H4 (cell line): ENCODE data around the gene SUMO1. TPM values are rescaled to one million over a fixed set of nuclear protein-coding genes. Genes with fewer than 3 reads are reported as not detected.
A peak's percentile ranks its signal among the peaks of the same experiment; 100 is the strongest.

Experiments used
- DNase-seq: peaks from one replicate; pipeline ENCODE4 v3.0.0-alpha.2; 2015; ENCODE audit warnings: low spot score
- total RNA-seq: library from RNA; depleted of rRNA; stranded (reverse); fragments of >200 nt; shearing (Covaris generic); gene quantifications from 2 replicates; pipeline ENCODE4 v1.2.3, GENCODE V29; 2014

The SUMO1 gene
- total RNA-seq, 1 experiment from 2014 or later: 214 TPM

DNA sequence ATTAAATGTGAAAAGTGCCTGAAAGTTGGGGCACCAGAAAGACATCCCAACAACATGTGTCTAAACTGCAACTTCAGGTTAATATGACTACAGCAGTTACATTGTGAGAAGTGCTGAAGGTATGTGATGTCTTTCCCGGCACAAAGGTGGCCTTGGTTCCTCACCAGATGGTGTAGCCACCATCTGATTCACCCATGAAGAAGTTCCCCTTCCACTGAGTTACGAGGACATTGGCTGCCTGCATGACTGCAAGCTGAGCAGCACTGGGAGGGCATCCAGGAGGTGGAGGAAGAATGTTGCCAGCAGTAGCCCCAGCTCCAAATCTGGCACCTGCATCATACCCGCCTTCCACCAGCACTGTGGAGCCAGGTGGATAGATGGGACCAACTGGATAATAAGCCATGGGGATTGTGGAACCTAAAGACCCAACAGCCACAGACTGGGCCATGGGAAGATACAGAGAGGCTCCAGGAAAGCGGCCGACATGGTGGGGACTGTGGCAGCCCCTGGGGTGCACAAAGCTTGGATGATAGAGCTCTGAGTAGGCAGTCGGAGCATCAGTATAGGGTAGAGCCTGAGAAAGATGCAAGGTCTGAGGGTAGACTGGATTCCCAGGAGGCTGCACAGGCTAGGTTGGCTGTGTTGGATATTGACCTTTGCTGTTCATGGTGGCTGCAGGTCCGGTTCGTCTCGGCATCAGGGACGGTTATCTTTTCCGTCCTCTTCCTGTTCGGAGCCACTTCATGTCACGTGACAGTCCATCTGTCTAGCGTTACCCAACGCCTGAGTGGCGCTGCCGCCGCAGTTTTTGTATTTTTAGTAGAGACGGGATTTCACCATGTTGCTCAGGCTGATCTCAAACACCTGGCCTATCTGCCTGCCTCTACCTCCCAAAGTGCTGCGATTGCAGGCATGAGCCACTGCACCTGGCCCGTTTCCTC lies 36.9 kb downstream of the SUMO1 start:
- DNase-seq: no peak

DNA sequence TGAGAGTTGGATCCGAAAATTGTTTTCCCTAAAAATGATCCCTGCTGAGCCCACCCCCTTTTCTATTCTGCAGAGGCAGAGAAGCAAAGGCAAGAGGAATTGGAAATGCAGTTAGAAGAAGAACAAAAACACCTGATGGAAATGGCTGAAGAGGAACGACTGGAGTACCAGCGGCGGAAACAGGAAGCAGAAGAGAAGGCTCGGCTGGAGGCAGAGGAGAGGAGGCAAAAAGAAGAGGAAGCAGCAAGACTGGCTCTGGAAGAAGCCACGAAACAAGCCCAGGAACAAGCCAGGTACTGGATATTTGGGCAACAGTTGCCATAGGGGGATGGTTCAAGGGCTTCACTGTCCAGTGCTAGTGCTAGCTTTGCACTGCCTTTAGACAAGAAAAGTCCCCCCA lies 41.7 kb downstream of the SUMO1 start:
- no peak for DNase-seq

DNA sequence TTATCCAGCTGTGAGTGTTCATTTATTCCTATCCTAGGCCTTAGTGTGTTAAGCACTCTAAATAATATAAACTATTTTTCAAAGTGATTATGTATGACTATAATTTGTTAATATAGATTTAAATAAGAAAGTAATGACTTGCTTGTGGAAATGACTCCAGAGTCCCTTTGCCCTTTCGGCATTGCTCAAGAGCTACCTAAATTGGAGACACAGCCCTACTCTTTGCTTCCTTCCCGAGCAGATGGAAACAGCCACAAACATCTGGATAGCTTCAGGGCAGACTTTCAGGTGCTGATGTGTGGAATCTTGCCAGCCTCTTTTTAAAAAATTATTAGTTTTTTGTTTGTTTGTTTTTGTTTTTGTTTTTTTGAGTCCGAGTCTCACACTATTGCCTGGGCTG lies 44.0 kb downstream of the SUMO1 start:
- DNase-seq: no peak

DNA sequence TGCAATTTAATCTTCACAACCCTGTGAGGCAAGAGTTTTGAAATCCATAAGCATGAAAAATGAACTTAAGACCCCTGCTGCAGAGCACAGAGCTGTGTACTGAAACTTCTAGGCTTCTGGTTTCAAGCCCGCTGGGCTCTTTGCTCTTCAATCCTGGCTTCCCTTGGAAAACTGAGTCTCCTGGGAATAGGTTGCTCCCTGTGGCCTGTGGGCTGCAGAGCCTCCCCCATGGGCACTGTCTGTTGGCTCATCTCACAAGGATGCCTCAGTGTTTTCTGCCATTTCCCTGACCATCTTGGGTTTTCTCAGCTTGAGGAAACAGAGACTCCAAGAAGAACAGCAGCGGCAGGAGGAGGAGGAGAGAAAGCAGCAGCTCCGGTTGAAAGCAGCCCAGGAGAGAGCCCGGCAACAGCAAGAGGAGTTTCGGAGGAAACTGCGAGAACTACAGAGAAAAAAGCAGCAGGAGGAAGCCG lies 44.5 kb downstream of the SUMO1 start:
- no peak for DNase-seq

DNA sequence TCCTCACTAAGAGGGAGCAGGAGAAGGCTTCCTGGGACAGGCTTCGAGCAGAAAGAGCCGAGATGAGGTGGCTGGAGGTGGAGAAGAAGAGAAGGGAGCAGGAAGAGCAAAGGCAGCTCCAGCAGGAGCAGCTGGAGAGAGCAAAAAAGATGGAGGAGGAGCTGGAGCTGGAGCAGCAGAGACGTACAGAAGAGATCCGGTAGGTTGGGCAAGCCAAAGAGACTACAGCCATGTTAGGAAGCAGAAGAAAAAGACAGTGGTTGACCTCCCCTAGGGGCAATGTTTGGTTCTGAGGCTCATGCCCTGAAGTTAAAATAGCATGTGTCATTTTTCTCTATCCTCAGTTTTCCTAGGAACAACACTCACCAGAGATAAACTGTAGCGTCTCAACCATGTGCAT lies 45.1 kb downstream of the SUMO1 start:
- DNase-seq: no peak

DNA sequence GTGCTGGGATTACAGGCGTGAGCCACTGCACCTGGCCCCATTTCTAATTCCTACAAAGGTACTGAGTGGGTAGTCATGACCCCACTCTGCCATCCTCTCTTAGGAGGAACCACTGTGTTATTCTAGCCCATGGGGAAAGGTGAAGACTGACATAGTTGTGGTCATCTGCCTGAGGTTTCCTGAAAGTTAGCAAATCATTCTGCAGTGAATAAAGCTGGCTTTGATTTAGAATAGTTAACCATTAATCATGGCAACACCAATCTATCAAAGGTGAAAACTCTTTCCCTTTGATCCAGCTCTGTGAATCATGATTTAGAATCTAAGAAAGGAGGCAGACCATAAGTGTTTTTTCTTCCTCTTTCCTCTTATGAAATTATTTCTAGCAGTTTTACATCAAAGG lies 50.8 kb downstream of the SUMO1 start:
- no peak for DNase-seq

DNA sequence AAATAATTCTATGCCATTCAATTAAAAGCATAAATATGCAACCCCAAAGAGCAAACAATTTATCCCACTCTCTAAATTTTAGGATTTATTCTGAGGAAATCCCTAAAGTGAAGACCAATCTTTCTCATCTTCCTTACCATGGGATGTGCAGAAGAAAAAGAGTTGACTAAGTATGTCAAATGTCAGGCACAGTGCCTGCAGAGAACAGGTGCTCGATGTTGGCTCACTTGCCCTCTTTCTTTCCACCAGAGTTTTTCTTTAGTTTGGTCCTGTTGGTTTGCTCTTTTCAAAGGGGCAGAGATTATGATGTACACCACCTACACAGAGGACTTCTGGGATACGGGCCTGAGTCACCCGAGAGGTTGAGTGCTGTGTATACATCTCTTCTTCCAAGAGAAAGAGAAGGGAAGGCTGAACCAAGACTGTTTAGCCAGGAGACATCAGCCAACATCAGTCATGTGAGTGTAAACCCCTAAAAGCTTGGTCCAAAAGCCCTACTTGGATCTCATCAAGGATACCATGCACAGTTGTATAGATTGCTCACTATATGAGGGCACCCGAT lies 51.7 kb downstream of the SUMO1 start:
- DNase-seq: no peak

DNA sequence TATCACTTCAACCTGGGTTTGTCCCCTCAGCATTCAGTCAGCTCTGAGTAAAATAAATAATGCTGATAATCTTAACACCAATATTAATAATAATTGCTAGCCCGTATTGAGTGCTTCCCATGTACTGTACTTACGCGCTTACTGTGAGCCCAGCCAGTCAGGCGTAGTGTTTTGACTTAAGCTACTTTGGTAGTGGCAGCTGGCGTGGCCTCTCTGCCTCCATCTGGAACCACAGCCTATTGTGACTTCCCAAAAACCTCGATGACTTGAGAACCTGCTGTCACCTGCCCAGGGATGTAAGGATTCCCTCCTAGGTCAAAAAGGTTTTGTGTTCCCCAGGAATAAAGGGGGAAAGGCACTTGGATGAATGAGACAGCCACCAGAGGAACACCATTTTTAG lies 53.2 kb downstream of the SUMO1 start:
- DNase-seq: no peak

DNA sequence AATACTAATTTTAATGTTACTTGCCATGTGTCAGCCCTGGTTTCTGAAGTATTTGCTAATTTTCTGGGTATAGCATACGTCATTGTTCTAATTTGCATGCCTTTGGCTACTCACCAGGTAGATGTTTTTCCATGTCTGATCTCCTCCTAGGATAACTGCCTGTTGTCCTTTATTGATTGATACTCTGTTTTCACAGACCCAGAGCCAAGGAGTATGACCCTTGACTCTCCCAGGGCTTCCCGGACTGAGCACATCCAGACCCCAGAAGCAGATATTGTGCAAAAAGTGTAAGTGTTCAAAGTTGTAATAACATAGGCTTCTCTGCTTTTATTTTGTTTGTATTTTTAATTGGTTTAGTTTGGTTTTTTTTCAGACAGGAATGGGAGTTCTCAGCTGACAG lies 53.8 kb downstream of the SUMO1 start:
- no peak for DNase-seq

DNA sequence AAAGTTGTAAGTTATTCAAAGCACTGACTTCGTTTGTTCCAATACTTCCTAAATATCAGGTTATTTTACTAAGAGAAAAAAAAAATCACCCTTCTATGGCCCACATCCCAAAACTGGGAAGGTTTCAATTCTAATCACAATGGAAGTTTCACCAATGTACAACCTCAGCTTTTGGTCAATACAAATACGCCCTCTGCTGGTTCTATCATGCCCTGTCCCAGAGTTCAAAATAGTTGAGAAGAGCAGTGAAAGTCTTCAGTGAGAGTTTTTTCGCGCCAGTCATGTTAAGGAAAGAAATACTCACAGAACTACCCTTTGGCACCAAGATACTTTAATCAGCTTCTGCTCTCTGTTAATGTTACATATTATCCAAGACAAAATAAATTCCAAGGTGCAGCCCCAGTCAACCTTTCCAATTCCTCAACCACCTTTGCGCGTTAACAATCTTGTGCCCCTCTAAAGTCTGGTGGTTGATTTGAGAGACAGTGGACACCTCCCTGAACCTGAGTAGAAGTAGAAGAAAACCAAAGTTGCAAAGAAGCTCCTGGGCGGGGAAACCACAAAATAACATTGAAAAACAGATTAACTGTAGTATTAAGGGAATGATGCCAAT lies 59.9 kb downstream of the SUMO1 start:
- peak; percentile 61 for DNase-seq

DNA sequence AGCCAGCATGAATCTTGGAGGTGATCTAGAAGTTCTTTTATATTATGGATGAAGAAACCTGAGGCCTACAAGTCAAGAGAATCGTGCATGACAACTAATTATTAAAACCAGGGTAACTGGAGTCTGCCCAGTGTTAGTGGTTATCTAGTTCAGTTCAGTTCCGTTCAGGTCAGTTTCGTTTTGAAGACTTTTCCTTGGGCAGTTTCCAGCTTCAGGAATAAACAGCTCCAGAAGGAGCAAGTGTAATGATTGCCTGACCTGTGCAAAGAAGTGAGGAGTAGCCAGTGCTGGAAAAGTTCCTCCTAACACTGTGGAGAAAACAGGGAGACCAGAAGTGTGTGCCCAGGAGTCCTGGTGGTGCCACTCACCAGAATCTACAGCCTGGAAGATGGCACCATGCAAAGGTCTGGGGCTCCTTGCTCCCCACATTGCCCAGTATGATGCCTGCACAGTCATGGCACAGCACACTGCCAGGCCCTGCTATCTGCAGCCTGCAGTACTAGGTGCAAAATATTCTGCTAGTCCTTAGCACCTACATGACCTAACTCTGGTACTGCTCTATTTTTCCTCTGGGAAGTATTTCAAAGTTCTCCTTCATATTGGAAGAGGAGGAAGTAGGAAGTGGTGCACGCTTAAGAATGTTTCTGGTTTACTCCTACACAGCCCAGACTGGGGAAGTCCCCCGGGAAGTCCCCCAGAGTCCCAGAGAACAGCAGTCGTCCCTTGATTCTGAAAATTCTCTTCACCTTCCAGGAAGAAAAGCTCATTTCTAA lies 65.8 kb downstream of the SUMO1 start:
- DNase-seq: peak; percentile 19

DNA sequence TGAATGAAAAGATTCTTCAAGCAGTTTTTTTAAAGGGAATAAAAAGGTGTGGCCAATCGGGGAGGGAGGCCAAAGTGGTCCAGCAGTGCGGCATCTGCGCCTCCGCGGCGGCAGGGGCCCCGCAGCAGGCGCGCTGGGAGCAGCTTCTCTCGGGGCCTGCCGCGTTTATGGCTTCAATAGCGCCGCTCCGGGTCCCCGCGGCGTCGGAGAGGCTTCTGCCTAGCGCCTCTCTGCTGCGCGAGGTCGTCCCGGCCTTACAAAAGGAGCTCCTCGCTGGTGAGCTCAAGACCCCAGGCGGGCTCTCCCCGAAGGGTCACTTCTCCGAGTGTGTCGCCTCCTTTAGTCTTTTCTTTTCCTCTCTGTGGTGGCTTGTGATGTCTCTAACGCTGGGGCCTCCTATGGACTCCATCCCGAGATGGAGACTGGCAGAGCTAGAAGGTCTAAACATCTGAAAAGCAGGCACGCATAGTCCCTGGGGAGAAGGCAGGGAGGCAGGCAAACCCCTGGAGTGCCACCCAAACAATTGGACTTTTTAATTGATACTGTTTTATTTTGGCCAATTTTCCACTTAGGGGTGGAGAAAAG lies 67.1 kb downstream of the SUMO1 start:
- no peak for DNase-seq

DNA sequence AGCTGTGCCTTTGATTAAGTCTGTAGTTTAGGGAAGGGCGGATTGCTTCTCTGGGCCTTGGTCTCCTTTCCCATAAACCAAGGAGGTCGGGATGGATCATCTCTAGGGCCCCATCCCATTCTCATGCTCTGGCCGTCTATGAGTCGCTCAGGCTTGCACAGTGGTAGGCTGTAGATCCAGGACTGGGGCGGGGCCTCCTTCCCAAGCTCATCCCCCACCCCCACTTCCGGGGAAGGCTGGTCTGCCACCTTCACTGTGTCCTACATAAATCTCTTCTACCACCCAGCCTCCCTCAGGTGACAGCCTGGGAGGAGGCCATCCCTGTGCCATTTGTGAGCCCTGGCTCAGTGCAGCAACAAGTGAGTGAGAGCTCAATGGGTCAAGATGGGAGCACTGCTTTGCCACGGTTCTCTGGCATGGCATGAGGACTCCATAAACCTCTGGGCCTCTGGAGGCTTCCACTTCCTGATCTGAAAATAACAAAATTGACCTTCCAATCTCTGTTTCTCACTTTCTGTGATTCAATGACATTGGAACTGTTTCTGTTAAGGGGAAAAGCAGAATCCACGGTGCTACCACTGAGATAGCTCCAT lies 68.5 kb downstream of the SUMO1 start:
- DNase-seq: no peak

DNA sequence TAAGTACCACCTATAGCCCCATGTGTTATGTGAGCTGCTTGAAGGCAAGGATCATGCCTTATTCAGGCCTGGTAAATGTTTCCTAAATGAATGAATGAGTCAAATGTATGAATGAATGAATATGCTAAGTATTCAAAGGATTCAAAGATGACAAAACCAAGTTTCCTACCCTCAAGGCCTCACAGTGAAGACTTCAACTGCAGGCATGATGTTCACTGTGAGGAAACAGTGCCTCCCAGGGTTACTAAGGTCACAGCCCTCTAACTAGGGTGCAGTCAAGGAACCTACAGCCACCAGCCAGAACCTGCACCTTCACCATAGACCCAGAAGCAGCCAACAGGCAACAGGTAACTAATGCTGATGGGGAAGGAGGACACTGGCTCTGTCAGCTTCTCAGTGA lies 69.3 kb downstream of the SUMO1 start:
- no peak for DNase-seq

DNA sequence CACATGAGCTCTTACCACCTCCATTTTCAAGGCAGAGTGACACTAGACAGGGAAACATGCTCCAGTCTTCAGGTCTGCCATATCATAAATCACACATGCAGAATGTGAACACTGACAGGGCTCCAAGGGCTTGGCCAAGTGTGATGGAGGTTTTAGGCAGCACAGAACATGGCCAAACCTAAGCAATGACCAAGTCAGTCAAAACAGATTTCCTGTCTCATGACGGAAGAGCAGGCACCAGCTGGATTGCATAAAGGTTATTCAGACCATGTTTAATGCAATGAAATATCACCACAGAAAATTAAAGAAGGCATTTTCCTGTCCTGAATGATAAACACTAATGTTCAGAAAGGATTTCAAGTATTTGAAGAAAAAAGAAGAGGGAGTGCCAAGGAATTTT lies 72.5 kb downstream of the SUMO1 start:
- no peak for DNase-seq

DNA sequence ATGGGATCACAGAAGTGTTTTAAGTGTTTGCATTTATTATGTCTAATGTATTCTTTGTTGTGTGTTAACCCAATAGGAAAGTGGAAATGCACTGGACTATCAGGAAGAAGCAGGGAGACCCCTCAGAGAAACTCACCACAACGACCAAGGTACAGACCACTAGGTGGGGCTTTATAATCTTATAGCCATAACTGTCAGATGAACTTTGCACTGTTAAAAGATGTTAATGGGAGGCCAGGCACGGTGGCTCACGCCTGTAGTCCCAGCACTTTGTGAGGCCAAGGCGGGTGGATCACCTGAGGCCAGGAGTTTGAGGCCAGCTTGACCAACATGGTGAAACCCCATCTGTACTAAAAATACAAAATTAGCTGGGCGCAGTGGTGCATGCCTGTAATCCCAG lies 73.2 kb downstream of the SUMO1 start:
- no peak for DNase-seq

DNA sequence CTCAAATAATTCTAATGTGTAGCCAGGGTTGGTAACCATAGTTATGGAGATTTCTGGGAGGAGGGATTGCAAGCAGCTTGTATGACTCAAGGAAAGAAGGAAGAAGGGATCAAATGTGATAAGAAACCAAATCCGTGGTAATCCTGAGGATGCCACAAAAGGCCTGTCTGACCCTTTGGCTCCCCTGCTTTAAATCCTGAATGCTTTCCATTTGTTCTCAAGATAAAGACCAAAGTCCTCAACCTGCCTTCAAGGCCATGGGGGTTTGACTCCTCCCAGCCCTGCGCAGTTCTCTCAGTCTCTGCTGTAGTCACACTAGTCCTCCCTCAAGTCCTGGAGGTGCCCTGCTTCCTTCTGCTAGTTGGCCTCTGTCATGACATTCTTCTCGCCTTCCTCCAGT lies 74.0 kb downstream of the SUMO1 start:
- no peak for DNase-seq

DNA sequence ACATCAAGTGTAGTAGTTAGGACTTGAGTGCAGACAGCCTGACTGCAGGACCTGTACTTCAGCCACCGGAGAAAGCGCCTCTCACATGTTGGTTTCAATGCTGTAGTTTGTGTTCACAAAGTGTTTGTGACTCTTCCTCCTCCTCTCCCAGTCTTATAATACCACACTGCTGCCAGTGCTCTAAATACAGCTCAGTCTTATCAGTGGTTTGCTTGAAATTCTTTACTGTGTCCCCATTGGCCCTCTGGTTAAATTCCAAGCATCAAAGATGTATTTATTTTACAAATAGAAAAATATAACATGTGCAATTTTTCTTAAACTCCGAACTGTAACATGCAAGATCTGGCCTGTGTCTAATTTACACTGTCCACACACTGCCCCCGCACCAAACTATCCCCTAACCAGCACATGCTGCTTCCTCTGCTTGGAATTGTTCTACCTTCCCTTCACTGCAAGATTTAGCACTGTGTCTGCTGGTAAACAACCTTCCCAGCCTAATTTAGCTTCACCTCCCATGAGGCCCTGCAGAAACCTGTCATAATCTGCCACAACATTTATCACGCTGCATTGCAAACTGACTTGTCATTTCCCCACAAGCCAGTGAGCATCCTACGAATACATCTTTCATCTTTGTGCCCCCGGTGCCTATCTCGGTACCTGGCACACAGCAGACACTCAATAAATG lies 77.1 kb downstream of the SUMO1 start:
- no peak for DNase-seq

DNA sequence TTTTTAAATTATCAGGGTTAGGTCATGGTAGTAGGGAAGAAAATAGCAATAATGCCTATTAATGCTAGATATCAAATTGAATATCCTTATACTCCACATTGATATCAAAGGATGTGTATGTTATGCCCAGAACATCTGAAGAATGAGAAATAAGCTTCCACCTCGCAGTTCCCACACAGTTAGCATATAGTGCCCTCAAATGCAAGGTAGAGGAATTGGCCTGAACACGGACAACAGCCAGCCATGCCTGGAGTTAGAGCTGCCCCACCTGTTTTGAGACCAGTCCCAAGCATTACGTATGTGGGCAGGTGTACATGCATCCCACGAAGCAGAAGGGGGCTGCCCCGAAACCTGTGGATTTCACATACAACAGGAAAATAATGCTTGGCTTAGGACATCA lies 79.6 kb downstream of the SUMO1 start:
- DNase-seq: no peak

DNA sequence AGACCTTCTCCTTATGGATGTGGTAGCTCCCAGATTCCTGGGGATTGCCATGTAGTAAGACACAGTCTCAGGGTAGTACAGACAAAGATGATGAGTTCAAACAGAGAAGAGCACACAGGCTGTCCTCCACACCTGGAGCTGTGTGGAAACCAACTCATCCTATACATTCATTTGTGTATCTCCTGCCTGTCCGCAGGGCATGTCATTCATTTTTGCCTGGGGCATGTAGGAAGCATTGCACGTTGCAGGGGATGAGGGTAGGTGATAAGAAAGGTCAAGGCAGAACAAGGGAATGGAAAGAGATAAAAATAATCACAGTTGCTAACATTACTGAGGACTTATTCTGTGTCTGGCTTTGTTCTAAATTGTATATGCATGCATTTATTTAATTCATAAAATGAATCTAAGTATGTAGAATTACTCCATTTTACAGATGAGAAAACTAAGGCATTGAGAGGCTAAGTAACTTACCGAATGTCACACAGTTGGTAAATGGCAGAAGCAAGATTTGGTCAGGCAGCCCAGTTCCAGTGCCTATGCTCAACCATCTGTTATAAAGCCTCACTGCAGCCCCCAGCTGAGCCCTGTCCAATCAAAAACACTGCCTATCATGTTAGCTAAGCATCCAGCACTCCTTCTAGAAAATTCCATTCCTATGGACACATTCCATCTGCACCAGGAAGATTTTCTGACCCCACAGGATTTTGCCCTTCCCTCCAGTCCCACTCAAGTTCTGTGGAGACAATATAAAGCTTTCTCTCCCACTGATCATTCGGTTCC lies 81.0 kb downstream of the SUMO1 start:
- no peak for DNase-seq
